ENCODE results near the gene RGP1.

DNA sequence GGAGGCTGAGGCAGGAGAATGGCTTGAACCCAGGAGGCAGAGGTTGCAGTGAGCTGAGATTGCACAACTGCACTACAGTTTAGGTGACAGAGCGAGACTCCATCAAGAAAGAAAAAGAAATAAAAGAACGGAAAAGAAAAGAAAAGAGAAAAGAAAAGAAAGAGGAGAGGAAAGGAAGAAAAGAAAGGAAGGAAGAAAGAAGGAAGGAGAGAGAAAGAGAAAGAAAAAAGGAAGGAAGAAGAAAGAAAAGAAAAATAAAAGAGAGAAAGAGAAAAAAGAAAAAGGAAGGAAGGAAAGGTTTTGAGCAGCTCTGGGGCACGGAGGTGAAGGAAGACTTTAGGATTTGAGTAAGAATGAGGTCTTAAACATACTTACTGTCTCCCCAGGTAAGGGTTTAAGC lies 35.5 kb upstream of the RGP1 start:
- TF ChIP-seq EP300 (IDR thresholded peaks at IDR 0.05) (no peak), POLR2A (IDR thresholded peaks at IDR 0.05) (no peak)
